MM.1S (cell line): ENCODE measurements around the gene EPHA7.

ENCODE experiments used
- DNase-seq: peaks from one replicate; pipeline ENCODE4 v3.0.0-alpha.2; 2015
- H2AFZ ChIP-seq: fragments of 300-600 bp; sonication (generic); 2 replicates; pipeline ENCODE4 v1.6.0; 2016; ENCODE audit warnings: antibody characterized with exemption, low read length
- H3F3A ChIP-seq: fragments of 300-600 bp; sonication (generic); 2 replicates; pipeline ENCODE4 v1.6.1; 2016; ENCODE audit warnings: mild to moderate bottlenecking, antibody characterized with exemption, low read length, moderate library complexity, mixed read lengths; ENCODE audit not compliant: insufficient read depth
- H3K27ac ChIP-seq: fragments of 300-600 bp; sonication (generic); 2 replicates; pipeline ENCODE4 v1.5.1; 2016; ENCODE audit warnings: mild to moderate bottlenecking, low read length
- H3K27me3 ChIP-seq: fragments of 300-600 bp; sonication (generic); replicated peaks from 2 replicates; pipeline ENCODE4 v1.6.0; 2016; ENCODE audit warnings: low read length; ENCODE audit not compliant: insufficient read depth
- H3K36me3 ChIP-seq: fragments of 300-600 bp; sonication (generic); replicated peaks from 2 replicates; pipeline ENCODE4 v1.6.1; 2016; ENCODE audit warnings: mild to moderate bottlenecking, low read length, mixed read lengths; ENCODE audit not compliant: insufficient read depth
- H3K4me1 ChIP-seq: fragments of 300-600 bp; sonication (generic); 2 replicates; pipeline ENCODE4 v1.6.1; 2016; ENCODE audit warnings: low read length, mixed read lengths
- H3K4me2 ChIP-seq: fragments of 300-600 bp; sonication (generic); 2 replicates; pipeline ENCODE4 v1.6.0; 2016; ENCODE audit warnings: low read depth, low read length
- H3K4me3 ChIP-seq: fragments of 300-600 bp; sonication (generic); 2 replicates; pipeline ENCODE4 v1.5.1; 2016; ENCODE audit warnings: low read length, mixed read lengths
- H3K79me2 ChIP-seq: fragments of 300-600 bp; sonication (generic); 2 replicates; pipeline ENCODE4 v1.6.1; 2016; ENCODE audit warnings: mixed run types, low read length, mixed read lengths
- H3K9ac ChIP-seq: fragments of 300-600 bp; sonication (generic); 2 replicates; pipeline ENCODE4 v1.6.1; 2016; ENCODE audit warnings: low read length, mixed read lengths
- H3K9me2 ChIP-seq: fragments of 300-600 bp; sonication (generic); replicated peaks from 2 replicates; pipeline ENCODE4 v1.6.1; 2016; ENCODE audit warnings: mild to moderate bottlenecking, low read length, mixed read lengths; ENCODE audit not compliant: insufficient read depth
- H3K9me3 ChIP-seq: fragments of 300-600 bp; sonication (generic); replicated peaks from 2 replicates; pipeline ENCODE4 v1.6.1; 2016; ENCODE audit warnings: mild to moderate bottlenecking, low read length, mixed read lengths; ENCODE audit not compliant: insufficient read depth
- H4K20me1 ChIP-seq: fragments of 300-600 bp; sonication (generic); 2 replicates; pipeline ENCODE4 v1.6.1; 2016; ENCODE audit warnings: mild to moderate bottlenecking, low read length, moderate library complexity, mixed read lengths; ENCODE audit not compliant: insufficient read depth
- EZH2 ChIP-seq: fragments of 300-600 bp; sonication (generic); optimal IDR thresholded peaks from 2 replicates; pipeline ENCODE3; 2017; ENCODE audit warnings: low read depth, mild to moderate bottlenecking, antibody characterized with exemption, low read length, mixed read lengths
- EZH2phosphoT487 ChIP-seq: fragments of 300-600 bp; sonication (generic); IDR thresholded peaks from 2 replicates; pipeline ENCODE4 v1.6.1; 2018; ENCODE audit warnings: antibody characterized with exemption, low read length
- TF ChIP-seq, protein P1 (sequence below): fragments of 300-600 bp; sonication (generic); IDR thresholded peaks from 2 replicates; pipeline ENCODE4 v1.5.1; 2016; ENCODE audit warnings: antibody characterized with exemption, low read length, mixed read lengths

EPHA7 gene

DNA sequence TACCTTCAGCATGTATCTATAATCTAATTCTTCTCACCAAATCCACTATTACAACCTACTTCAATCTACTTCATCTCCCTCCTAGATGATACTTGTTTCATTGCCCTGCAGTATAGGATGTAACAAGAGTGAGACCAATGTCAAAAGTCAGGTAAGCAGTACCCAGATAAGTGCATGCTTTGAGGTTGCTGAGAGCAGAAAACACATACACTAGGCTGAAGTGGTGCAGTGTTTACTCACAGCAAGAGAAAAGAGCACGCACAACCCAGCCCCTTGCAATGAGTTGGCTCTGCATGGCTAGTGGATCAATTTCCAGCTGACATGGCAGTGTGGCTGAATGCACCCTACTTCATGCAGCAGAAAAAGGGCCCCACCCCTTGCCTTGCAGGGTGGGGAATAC lies 199.9 kb downstream of the EPHA7 start:
- H3K9me2 ChIP-seq, result no peaks in the 10 kb centered on the region
- H3K9me3 ChIP-seq, result no peaks in the 10 kb centered on the region
- no peaks in the 10 kb centered on the region for H3K79me2 ChIP-seq
- H4K20me1 ChIP-seq, result no peaks in the 10 kb centered on the region
- no peak for DNase-seq
- TF ChIP-seq, protein P1, sequence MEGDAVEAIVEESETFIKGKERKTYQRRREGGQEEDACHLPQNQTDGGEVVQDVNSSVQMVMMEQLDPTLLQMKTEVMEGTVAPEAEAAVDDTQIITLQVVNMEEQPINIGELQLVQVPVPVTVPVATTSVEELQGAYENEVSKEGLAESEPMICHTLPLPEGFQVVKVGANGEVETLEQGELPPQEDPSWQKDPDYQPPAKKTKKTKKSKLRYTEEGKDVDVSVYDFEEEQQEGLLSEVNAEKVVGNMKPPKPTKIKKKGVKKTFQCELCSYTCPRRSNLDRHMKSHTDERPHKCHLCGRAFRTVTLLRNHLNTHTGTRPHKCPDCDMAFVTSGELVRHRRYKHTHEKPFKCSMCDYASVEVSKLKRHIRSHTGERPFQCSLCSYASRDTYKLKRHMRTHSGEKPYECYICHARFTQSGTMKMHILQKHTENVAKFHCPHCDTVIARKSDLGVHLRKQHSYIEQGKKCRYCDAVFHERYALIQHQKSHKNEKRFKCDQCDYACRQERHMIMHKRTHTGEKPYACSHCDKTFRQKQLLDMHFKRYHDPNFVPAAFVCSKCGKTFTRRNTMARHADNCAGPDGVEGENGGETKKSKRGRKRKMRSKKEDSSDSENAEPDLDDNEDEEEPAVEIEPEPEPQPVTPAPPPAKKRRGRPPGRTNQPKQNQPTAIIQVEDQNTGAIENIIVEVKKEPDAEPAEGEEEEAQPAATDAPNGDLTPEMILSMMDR, result no peak
- TF ChIP-seq EZH2 (no peak), EZH2phosphoT487 (no peak)
- no peak overlapping the region for H3K27ac ChIP-seq
- no peaks in the 10 kb centered on the region for H3K36me3 ChIP-seq
- no peaks in the 10 kb centered on the region for H3F3A ChIP-seq
- no peaks in the 10 kb centered on the region for H3K27me3 ChIP-seq
- H2AFZ ChIP-seq, result no peak overlapping the region
- H3K4me2 ChIP-seq, result no peak overlapping the region
- no peak overlapping the region for H3K9ac ChIP-seq
- H3K4me3 ChIP-seq, result no peak overlapping the region
- H3K4me1 ChIP-seq, result no peaks in the 10 kb centered on the region

DNA sequence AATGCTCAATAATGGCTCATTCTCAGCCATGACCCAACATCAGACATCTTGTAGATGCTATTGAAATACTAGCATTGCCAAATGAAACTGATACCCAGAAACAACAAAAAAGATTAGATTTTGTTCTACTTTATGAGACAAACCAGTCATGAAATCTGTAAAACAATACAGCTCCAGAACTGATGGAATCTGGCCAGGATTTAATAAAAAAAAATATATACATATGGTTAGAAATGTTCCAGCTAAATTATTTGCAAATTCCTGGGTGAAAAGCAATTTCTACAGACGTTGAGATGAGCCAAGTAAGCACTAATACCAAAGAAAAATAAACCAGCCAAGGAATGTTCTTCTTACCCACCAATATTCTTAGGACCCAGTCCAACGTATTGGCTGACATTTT lies 201.3 kb downstream of the EPHA7 start:
- no peaks in the 10 kb centered on the region for H3K4me1 ChIP-seq

DNA sequence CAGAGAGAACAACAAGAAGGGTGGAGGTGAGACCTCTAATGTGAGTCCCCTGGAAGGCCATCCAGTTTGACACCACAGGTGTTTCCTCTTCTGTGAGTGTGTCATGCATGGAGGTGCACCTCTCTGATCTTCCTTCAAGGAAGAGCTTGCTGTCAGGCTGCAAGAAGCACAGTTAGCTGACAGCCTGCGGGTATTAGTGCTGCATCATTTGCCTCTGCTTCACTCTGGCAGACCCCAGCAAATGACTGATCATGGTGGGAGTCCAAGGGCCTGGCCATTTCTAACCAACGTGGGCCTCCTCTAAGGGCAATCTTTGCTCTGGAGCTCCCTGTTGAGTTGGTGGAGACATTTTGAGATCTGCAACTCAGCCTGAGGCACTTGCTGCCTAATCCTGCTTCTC lies 206.3 kb downstream of the EPHA7 start:
- no peaks in the 10 kb centered on the region for H3K4me1 ChIP-seq
- H3F3A ChIP-seq, result no peaks in the 10 kb centered on the region
- H3K9ac ChIP-seq, result no peak overlapping the region
- no peak overlapping the region for H2AFZ ChIP-seq
- TF ChIP-seq EZH2, result no peak
- no peak for TF ChIP-seq EZH2phosphoT487
- H3K4me3 ChIP-seq, result no peak overlapping the region
- no peaks in the 10 kb centered on the region for H4K20me1 ChIP-seq
- H3K27ac ChIP-seq, result no peak overlapping the region
- H3K9me2 ChIP-seq, result no peaks in the 10 kb centered on the region
- H3K4me2 ChIP-seq, result no peak overlapping the region
- no peaks in the 10 kb centered on the region for H3K27me3 ChIP-seq
- no peaks in the 10 kb centered on the region for H3K36me3 ChIP-seq
- no peak for DNase-seq
- no peaks in the 10 kb centered on the region for H3K9me3 ChIP-seq
- no peaks in the 10 kb centered on the region for H3K79me2 ChIP-seq

More for the DNA sequence above, 201.3 kb downstream of the EPHA7 start:
- Histone ChIP-seq H3K9ac (no peak overlapping the region), H3K27ac (no peak overlapping the region), H3K79me2 (no peaks in the 10 kb centered on the region), H4K20me1 (no peaks in the 10 kb centered on the region), H3K9me3 (no peaks in the 10 kb centered on the region), H3K9me2 (no peaks in the 10 kb centered on the region), H3K4me3 (no peak overlapping the region), H3K36me3 (no peaks in the 10 kb centered on the region), H3F3A (no peaks in the 10 kb centered on the region), H2AFZ (no peak overlapping the region), H3K4me2 (no peak overlapping the region), H3K27me3 (no peaks in the 10 kb centered on the region)
- no peak for DNase-seq
- TF ChIP-seq EZH2 (no peak), EZH2phosphoT487 (no peak)
- TF ChIP-seq, protein P1, result no peak

DNA sequence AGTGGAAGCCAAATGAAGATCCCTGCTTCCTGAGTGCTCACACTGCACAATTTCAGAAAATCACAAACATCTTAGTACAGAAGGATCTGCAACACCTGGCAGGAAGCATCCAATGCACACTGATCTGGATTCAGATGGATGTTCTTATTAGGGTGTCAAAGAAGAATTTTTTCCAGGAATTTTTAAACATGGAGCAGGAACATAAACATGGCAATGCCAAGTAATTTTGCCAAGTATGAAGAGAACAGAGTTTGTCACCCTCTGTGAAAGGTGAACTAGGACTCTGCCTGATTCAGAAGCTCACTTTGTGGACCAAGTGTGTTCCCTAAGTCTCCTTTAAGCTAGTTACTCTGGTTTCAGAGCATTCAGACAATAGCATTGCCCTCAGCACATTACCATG lies 208.5 kb downstream of the EPHA7 start:
- DNase-seq, result no peak
- no peaks in the 10 kb centered on the region for H3K79me2 ChIP-seq
- no peak overlapping the region for H2AFZ ChIP-seq
- H3K36me3 ChIP-seq, result no peaks in the 10 kb centered on the region
- H3K9ac ChIP-seq, result no peak overlapping the region
- TF ChIP-seq EZH2phosphoT487 (no peak), EZH2 (no peak)
- TF ChIP-seq, protein P1, result no peak
- H3K9me2 ChIP-seq, result no peaks in the 10 kb centered on the region
- H4K20me1 ChIP-seq, result no peaks in the 10 kb centered on the region
- no peaks in the 10 kb centered on the region for H3F3A ChIP-seq
- H3K27ac ChIP-seq, result no peak overlapping the region
- H3K4me1 ChIP-seq, result no peaks in the 10 kb centered on the region
- no peak overlapping the region for H3K4me2 ChIP-seq
- H3K4me3 ChIP-seq, result no peak overlapping the region
- H3K27me3 ChIP-seq, result no peaks in the 10 kb centered on the region
- no peaks in the 10 kb centered on the region for H3K9me3 ChIP-seq
